GM20431 (cell line): ENCODE results near the gene SLC15A4.
"Not testable (repeated sequence)": the region's sequence is repeated elsewhere in the genome, so short reads cannot be mapped to it uniquely, and the experiment has no call there.

Source experiments
- in situ Hi-C: fragments of 300-500 bp; cut with MseI, MboI; formaldehyde crosslinking; loops from one replicate; pipeline ENCODE4 v1.15.0; 2020; ENCODE audit warnings: low sequenced_read_pairs; ENCODE audit not compliant: unreplicated experiment

Gene SLC15A4

DNA sequence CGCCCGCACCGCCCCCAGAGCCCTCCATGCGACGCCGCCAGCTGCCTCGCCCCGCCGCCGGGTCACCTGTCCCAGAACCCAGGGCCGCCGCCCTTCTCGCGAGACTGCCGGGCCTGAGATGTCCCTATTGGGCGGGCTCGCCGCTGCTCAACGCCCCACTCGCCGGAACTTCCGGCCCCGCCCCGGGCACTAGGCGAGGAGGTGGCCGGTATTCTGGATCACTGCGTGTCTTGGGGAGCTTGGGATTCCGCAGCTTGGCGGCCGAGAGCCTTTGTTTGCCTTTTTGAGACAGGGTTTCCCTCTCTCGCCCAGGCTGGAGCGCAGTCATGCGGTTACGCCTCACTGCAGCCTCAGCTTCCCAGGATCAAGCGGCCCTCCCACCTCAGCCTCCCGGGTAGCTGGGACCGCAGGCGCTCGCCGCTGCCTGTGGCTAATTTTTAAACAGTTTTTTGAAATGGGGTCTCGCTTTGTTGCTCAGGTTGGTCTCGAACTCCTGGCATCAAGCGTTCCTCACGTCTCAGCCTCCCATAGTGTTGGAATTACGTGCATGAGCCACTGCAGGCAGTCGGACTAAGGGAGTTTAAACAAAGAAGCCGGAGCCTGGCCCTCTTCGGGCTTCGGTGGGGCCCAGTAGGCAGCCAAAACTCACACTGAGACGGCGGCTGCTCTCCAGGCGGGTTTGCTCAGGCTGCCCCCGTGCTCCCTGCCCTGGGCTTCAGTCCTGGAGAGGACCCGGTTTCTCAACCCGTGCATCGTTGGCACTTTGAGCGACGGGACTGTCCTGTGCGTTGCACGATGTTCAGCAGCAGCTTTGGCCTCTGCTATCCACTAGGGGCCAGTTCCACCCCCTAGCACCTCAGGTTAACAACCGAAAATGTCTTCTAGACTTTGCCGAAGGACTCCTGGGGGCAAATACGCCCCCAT, at the start of gene SLC15A4:
TSS of gene SLC15A4 (minus strand) at position 43 of the 924 bp plus-strand sequence. CDS start at position 28, 15 bp downstream.
- in situ Hi-C loops: no loop called here

DNA sequence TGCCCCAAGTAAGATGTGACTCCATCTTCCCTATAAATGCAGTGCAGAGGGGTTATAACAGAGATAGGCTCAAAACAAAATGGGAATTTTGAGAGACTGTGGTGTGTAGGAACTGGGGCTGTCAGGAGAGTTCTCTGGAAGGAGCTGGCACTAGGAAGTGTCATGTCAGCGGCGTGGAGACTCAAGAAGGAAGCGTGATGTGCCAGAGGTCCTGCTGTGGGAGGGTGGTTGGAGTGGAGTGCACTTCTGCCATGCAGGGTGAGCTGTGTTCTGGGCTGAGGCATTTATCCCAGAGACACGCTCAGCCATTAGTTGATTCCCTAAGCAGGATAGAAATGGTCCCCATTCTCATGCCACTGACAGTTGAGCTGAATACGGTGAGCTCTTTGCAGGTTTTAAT, 48.5 kb upstream of the SLC15A4 start:
- in situ Hi-C loops: no loop called here

DNA sequence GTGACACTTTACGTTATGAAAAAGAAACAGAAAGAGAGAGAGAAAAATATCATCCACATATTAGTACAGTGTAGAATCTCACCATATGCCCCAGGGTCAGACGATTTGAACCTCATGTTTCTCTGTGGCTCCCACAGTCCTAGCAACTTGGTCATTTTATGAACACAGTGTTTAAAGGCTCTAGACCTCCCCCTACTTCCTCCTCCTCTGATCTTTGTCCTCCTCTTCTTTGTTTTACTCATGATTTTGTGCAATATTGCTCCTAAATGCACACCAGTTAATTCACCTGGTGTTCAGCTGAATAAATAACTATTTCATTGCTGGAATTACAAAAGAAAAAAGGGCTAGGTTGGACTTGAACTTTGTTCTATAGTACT, 47.7 kb upstream of the SLC15A4 start:
- in situ Hi-C loops: no loop called here

DNA sequence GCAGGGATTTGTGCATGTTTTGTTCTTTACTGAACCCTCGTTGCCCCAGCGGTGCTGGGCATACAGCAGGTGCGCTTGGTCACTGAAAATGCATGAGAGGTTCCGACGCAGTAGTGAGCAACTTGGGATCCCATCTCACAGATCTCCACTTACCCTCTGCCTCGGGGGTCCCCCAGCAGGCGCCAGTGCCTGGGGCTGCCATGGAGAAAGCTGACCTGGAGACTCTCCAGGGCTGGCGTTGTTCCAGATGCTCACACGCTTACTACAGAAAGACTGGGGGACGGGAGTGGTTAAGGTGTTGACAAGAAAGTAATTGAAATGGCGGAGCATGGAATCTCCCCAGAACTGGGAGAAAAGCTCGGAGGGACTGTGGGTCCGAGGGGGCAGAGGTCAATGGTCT, 43.7 kb upstream of the SLC15A4 start:
- in situ Hi-C loops: no loop called here

DNA sequence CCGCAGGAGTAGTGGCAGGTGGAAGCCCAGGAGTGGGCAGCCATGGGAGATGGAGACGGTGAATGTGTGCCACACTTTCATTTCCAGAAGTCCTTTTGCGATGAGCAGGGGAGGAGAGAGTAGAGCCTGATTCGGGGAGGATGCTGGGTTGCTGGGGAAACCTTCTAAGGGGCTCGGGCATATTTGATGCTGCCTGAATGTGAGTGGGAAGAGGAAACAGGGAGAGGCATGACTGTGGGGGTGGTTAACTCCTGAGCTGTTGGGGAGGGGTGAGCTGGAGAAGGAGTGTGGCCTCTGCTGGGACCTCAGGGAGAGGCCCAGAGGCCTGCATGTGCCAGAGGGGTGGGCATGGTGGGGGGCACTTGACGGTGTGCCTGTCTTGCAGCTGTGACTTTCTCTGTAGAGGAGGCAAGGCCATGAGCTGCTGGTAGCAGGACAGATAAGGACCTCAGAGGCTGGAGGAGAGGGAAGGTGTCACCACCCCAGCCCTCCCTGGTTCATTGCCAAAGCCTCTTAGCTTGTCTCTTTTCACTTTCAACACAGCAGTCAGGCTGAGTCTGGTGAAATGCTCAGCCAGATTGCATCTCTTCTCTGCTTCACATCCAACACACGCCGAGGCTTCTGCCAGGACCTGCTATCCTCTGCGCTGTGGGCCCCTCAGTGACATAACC, 40.9 kb upstream of the SLC15A4 start:
- in situ Hi-C loops: no loop called here

DNA sequence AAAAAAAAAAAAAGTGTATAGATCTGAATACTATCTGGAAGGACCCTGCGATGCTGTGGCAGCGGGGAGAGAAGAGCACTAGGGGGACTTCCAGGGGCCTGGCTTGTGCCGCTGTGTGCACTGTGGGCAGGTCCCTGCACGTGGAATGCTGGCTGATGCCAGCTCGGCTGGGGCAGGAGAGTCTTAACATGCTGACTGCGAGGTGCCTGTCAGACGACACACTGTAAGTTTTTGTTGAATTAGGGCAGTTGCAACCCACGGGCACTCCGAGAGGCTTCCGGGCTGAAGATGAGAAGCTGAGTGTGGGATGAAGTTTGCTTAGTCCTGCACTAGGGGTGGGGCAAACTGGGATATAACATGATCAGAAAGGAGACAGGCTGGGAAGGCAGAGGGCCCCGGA, 40.2 kb upstream of the SLC15A4 start:
- in situ Hi-C loops: no loop called here

DNA sequence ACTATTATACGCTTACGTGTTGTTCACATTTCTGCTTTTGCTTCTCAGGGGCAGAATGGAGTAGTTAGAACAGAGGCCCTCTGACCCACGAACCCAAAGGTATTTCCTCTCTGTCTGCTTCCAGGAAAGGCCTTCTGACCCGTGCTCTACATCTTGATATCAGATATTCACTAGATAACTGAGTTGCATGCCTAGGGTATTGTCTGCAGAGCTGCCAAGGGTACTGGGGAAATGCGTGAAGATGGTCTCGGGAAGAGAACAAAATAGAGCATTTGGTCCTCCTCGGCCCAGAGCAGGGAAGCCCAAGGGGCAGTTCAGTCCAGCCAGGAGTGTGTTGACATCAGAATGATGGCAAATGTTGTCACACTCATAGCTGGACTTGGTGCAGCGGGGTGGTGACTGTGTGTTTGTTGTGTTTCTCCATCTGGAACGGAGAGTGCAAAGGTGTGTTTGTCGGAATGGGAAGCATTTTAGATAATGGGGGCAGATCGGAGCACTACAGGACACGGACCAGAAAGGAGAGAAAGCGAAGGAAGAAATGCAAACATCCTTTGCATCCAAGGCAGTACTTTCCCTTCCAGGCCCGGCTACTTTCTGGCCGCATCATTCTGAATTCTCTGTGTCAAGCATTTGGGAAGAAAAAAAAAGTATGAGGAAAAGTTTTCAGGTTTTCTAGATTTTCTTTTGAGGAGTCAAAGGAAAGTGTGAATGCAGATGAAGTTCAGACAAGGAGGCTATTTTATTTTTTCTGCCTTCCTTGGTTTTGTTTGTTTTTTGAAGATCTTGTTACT, 37.7 kb upstream of the SLC15A4 start:
- in situ Hi-C loops: no loop called here

DNA sequence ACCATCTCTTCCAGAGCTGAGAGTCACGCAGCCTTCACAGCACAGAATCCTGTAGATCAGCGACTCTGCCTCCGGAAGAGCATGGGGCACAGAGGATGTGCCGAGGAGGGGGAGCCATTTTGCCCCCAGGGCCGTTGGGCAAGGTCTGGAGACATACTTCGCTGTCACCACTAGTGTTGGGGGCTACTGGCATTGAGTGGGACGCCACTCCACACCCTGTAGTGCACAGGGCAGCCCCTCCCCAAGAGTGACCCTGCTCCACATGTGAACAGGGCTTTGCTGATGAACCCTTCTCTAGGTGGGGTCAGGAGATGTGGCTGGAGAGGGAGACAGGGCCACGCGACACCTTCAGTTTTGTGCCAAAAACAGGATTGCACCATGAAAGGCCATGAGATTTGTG, 35.6 kb upstream of the SLC15A4 start:
- in situ Hi-C loops: no loop called here

DNA sequence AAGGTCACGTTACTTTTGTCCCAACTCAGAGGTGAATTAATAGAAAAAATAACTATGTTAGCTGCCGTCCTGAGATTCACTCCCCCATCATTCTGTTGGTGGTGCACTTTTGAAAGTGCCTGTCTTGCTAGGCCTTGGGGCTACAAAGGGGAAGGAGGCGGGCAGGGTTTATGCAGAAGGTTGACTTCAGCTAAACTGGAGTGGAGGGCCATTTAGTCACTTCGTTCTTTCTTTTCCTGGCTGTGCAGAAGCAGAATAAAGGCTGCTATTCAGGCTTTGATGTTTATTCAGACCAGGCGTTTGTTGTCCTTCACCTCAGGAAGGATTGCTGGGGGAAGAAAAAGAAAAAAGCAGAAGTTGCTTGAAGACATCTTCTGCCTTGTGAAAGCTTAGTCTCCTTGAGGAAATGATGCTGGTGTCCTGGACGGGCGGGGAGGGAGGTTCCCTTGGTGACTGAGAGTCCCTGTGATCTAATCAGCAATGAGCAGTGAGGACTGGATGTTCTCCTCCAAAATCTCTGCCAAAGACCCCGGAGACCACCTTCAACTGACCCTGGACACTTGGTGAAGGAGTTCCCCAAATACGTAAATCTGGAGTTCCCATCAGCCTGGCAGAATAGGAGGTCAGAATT, 33.5 kb upstream of the SLC15A4 start:
- in situ Hi-C loops: no loop called here

DNA sequence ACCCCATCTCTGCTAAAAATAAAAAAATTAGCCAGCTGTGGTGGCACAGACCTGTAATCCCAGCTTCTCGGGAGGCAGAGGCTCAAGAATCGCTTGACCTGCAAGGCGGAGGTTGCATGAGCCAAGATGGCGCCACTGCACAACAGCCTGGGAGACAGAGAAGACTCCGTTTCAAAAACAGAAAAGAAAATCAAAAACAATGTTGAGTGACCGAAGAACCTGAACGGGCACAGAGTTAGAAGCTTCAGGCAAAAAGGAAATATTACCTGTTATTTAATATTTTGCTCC, 33.0 kb upstream of the SLC15A4 start:
- in situ Hi-C loops: no loop called here

DNA sequence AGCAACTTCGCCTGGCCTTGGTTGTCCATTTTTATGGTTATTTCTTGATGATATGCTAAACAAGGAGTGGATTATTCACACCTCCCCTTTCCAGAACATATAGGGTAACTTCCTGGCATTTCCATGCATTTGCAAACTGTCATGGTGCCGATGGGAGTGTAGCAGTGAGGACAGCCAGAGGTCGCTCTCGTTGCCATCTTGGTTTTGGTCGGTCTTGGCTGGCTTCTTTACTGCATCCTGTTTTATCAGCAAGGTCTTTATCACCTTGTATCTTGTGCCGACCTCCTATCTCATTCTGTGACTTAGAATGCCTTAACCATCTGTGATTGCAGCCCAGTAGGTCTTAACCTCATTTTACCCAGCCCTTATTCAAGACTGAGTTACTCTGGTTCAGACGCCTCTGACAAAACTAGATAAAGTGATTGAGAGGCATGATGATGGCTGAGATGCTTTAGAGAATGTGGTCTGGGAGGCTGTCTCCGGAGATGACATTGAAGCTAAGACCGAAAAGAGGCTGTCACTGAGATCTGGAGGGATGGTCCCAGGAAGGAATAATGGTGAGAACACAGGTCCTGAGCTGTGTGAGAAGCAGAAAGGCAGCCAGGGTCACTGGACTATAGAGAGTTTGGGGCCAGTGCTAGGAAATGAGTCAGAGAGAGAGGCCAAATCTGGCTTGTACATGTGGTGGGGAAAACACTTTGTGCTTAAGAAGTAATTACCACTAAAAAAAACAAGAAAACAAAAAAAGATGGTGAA, 32.5 kb upstream of the SLC15A4 start:
- in situ Hi-C loops: no loop called here

DNA sequence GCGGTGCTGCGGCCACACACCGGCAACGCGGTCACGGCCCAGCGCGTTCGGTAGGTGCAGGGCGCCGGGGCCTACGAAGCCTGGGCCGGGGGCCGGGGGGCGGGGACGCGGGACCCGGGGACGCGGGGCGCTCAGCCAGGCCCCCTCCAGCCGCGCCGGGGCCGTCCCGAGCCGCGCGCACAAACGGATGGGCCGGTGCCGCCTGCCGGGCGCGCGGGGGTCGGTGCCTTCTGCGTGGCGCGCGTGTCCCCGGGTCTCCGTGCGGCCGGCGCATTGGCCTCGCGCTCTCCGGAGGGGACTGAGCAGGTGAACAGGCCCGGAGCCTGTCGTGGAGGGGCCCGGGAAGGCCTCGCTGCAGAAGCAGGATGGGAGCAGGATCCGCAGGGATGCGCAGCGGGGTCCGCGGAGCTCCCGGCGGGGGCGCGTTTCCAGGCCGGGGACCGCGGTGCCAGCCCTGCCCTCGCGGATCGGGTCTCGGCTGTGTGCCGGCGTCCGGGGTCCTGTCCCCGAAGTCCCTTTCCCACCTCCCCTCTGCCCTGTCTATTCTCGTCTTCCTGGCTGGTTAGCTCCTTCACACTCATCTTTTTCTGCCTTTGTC, 29.9 kb upstream of the SLC15A4 start:
- in situ Hi-C loops: no loop called here

DNA sequence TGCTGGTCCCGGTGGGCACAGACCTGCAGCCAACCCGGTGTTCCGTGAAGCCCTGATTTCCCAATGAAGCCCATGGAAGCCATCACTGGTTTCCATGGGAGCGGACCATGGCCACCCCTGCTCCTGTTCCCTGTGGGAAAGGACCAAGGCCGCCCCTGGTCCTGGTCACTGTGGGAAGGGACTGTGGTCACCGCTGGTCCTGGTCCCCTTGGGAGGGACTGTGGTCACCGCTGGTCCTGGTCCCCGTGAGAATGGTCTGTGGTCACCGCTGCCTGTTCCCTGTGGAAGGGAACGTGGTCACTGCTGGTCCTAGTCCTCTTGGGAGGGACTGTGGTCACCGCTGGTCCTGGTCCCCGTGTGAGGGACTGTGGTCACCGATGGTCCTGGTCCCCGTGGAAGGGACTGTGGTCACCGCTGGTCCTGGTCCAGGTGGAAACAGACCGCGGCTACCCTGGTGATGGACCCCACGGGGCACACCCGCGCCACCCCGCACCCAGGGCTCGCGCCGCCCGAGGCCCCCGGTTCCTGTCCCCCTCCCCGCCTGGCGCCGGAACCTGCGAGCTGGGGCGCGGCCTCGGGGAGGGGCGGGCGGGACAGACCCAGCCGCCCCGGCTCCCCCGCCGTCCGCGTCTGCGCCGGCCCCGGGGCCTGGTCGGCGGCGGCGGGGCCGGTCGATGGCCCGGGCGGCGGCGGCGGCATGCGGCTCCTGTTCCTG, 29.3 kb upstream of the SLC15A4 start, which contains the start of gene GLT1D1:
TSS of gene GLT1D1 (plus strand) at position 594 of the 715 bp plus-strand sequence. CDS start at position 698, 104 bp downstream.
- in situ Hi-C loops: no loop called here

DNA sequence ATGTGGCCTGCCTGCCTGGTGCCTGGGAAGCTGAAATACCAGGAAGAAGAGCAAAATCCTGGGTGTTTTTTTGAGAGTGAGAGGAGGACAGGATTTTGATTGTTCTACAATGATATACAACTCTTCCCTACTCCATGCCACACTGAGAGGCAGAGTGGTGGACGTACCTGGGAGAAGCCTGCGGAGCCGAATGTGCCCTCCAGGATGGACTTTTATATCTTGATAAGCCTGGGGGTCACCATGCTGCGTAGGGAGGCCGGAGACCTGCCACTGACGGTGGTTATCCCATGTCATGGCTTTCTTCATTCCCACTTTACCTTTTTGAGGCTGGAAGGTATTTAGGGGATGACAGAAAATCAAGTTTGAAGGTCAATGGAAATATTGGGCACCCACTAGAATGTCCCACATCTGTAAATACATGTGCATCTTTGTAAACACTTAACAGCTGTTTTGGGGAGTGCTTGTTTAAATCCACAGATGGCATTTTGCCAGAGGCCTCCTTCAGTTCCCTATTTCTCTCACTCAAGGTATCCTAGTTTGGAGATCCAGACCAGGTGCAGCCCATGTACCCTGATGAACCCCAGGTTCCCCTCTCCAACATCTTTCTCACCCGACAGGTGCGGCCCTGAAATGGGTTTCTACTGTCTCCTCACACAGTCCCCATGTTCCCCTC, 28.4 kb upstream of the SLC15A4 start:
- in situ Hi-C loops: no loop called here

DNA sequence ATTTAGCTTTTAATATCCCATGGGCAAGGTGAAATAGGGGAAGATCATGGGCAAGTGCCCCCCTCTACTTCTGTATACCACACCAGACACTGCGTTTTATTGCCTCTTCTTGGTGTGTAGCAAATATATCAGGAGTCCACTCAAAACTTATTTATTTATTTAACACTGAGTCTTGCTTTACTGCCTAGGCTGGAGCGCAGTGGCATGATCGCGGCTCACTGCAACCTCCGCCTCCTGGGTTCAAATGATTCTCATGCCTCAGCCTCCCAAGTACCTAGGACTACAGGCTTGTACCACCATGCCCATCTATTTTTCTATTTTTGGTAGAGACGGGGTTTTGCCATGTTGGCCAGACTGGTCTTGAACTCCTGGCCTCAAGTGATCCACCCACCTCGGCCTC, 27.7 kb upstream of the SLC15A4 start:
- in situ Hi-C loops: not testable (repeated sequence)

DNA sequence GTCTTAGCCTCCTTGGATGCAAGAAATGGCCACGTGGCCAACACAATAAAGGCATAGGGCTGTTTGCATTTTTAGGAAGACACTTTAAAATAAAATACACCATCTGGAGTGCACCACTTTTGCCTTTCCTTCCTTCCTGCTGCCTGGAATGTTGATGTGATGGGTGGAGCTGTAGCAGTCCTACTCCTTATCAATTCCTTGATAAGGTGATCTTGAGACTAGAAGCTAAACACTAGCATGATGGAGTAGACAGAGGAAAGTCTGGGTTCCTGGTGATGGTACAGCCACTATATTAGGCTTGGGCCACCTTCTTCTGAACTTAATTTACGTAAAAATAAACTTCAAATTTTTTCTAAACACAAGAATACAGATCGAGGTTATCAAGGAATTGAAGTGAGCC, 26.6 kb upstream of the SLC15A4 start:
- in situ Hi-C loops: no loop called here

DNA sequence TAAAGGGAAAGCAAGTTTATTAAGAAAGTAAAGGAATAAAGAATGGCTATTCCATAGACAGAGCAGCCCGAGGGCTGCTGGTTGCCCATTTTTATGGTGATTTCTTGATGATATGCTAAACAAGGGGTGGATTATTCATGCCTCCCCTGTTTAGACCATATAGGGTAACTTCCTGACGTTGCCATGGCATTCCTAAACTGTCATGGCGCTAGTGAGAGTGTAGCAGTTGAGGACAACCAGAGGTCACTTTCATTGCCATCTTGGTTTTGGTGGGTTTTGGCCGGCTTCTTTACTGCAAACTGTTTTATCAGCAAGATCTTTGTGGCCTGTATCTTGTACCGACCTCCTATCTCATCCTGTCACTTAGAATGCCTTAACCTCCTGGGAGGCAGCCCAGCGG, 26.0 kb upstream of the SLC15A4 start:
- in situ Hi-C loops: not testable (repeated sequence)

DNA sequence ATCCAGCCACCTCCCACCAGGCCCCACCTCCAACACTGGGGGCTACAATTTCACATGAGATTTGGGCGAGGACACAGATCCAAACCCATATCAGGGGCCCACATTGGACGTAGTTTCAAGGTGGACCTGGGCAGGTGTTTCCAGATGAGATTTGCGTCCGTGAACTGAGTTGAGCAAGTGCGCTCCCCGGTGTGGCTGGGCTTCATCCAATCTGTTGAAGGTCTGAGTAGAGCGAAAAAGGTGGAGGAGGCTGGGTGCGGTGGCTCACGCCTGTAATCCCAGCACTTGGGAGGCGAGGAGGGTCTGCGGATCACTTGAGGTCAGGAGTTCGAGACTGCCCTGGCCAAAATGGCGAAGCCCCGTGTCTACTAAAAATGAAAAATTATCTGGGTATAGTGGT, 24.6 kb upstream of the SLC15A4 start:
- in situ Hi-C loops: no loop called here
